ENCODE results near the gene CREB3L2. TPM values are rescaled to one million over a fixed set of nuclear protein-coding genes. Genes with fewer than 3 reads are reported as not detected.

CREB3L2 gene
- total RNA-seq, 1 donor from 2014 or later, result 28.9 TPM

GRCh38 chr7:137981175-137981574 is 20.7 kb downstream of the CREB3L2 start:
- peaks cover 89% of the 10 kb centered on the region for H3K4me1 ChIP-seq
- H3K27me3 ChIP-seq (ENCODE audit: low read depth), result no peaks in the 10 kb centered on the region
- H3K27ac ChIP-seq (replicated peaks), result peak overlapping the region; percentile 86
- no peaks in the 10 kb centered on the region for H3K36me3 ChIP-seq
- no peak for TF ChIP-seq CTCF (IDR thresholded peaks at IDR 0.05; ENCODE audit: borderline replicate concordance)
- no peak overlapping the region for H3K4me3 ChIP-seq
- no peaks in the 10 kb centered on the region for H3K9me3 ChIP-seq (replicated peaks)
- intact Hi-C loops (cut with micrococcal nuclease), result no loop called here
- DNase-seq, result no peak

- intact Hi-C loops (cut with micrococcal nuclease), result no loop called here
- Histone ChIP-seq H3K27ac (replicated peaks) (peak overlapping the region; percentile 86), H3K36me3 (no peaks in the 10 kb centered on the region), H3K4me1 (peaks cover 89% of the 10 kb centered on the region), H3K4me3 (no peak overlapping the region), H3K27me3 (ENCODE audit: low read depth) (no peaks in the 10 kb centered on the region), H3K9me3 (replicated peaks) (no peaks in the 10 kb centered on the region)
- DNase-seq, result no peak
- TF ChIP-seq CTCF (IDR thresholded peaks at IDR 0.05; ENCODE audit: borderline replicate concordance), result no peak
Measured at GRCh38 chr7:137980308-137980707, 21.6 kb downstream of the CREB3L2 start.

- H3K36me3 ChIP-seq, result no peaks in the 10 kb centered on the region
- peaks cover 89% of the 10 kb centered on the region for H3K4me1 ChIP-seq
- peak overlapping the region; percentile 86 for H3K27ac ChIP-seq (replicated peaks)
- intact Hi-C loops (cut with micrococcal nuclease), result no loop called here
- peak; percentile 52 for DNase-seq
- H3K4me3 ChIP-seq, result no peak overlapping the region
- no peaks in the 10 kb centered on the region for H3K9me3 ChIP-seq (replicated peaks)
- no peaks in the 10 kb centered on the region for H3K27me3 ChIP-seq (ENCODE audit: low read depth)
- no peak for TF ChIP-seq CTCF (IDR thresholded peaks at IDR 0.05; ENCODE audit: borderline replicate concordance)
Measured at GRCh38 chr7:137978464-137979237, 23.2 kb downstream of the CREB3L2 start.

- Histone ChIP-seq H3K4me3 (no peak overlapping the region), H3K27ac (replicated peaks) (peak overlapping the region; percentile 86), H3K9me3 (replicated peaks) (no peaks in the 10 kb centered on the region), H3K36me3 (no peaks in the 10 kb centered on the region), H3K4me1 (peaks cover 84% of the 10 kb centered on the region), H3K27me3 (ENCODE audit: low read depth) (no peaks in the 10 kb centered on the region)
- intact Hi-C loops (cut with micrococcal nuclease), result no loop called here
- no peak for TF ChIP-seq CTCF (IDR thresholded peaks at IDR 0.05; ENCODE audit: borderline replicate concordance)
- DNase-seq, result no peak
Measured at GRCh38 chr7:137977173-137977572, 24.7 kb downstream of the CREB3L2 start.

- no peak overlapping the region for H3K4me3 ChIP-seq
- H3K9me3 ChIP-seq (replicated peaks), result no peaks in the 10 kb centered on the region
- peaks cover 83% of the 10 kb centered on the region for H3K4me1 ChIP-seq
- DNase-seq, result no peak
- intact Hi-C loops (cut with micrococcal nuclease), result no loop called here
- TF ChIP-seq CTCF (IDR thresholded peaks at IDR 0.05; ENCODE audit: borderline replicate concordance), result no peak
- no peaks in the 10 kb centered on the region for H3K27me3 ChIP-seq (ENCODE audit: low read depth)
- no peaks in the 10 kb centered on the region for H3K36me3 ChIP-seq
- H3K27ac ChIP-seq (replicated peaks), result peak overlapping the region; percentile 86
Measured at GRCh38 chr7:137976696-137977095, 25.2 kb downstream of the CREB3L2 start.

All from left ventricle myocardium inferior (tissue), 1 donor.